Tibial nerve (tissue), 4 donors: ENCODE data around the gene MINDY4. TPM values are rescaled to one million over a fixed set of nuclear protein-coding genes. Genes with fewer than 3 reads are reported as not detected.

Experiments used
- DNase-seq, 2 donors: peaks; one replicate each; pipeline ENCODE4 v3.0.0-alpha.2; 2019; ENCODE audit warnings: low spot score in 2 of 2
- H3K27ac ChIP-seq, 4 donors: fragments of 200-600 bp; sonication (generic) in 3 of 4; one replicate each; pipeline ENCODE4 v1.5.1; 2017 to 2019; ENCODE audit warnings: mild to moderate bottlenecking in 1 of 4
- H3K27me3 ChIP-seq, 2 donors: fragments of 200-600 bp; sonication (generic) in 1 of 2; one replicate each; pipeline versions ENCODE4 v1.5.1 to v1.6.0; 2017 to 2019
- H3K36me3 ChIP-seq, 3 donors: fragments of 200-600 bp; sonication (generic); one replicate each; pipeline ENCODE4 v1.5.1; 2018 to 2019
- H3K4me1 ChIP-seq, 4 donors: fragments of 200-600 bp; sonication (generic) in 3 of 4; one replicate each; pipeline ENCODE4 v1.5.1; 2017 to 2019
- H3K4me3 ChIP-seq, 4 donors: fragments of 200-600 bp; sonication (generic) in 3 of 4; one replicate each; pipeline ENCODE4 v1.5.1; 2017 to 2019; ENCODE audit warnings: mild to moderate bottlenecking in 1 of 4, moderate library complexity in 1 of 4
- H3K9me3 ChIP-seq, 4 donors: fragments of 200-600 bp; sonication (generic) in 3 of 4; one replicate each; pipeline ENCODE4 v1.5.1; 2017 to 2019
- CTCF ChIP-seq, 5 experiments: fragments of 200-600 bp in 3 of 5; fragments of 450-650 bp in 2 of 5; sonication (generic) in 3 of 5; IDR thresholded peaks; one replicate each; pipeline ENCODE4 v1.5.1; 2016 to 2019; ENCODE audit warnings: antibody characterized with exemption in 5 of 5, mild to moderate bottlenecking in 3 of 5, moderate library complexity in 2 of 5
- EP300 ChIP-seq, 2 donors: sonication (generic); formaldehyde crosslinking; IDR thresholded peaks; one replicate each; pipeline ENCODE4 v1.6.1; 2017; ENCODE audit warnings: antibody characterized with exemption in 2 of 2, mild to moderate bottlenecking in 1 of 2
- POLR2A ChIP-seq, 2 donors: fragments of 450-650 bp; IDR thresholded peaks; one replicate each; pipeline ENCODE4 v1.6.1; 2017; ENCODE audit warnings: antibody characterized with exemption in 2 of 2, mild to moderate bottlenecking in 2 of 2, moderate library complexity in 2 of 2
- WGBS, 2 donors: methylation state at CpG; one replicate each; pipeline ENCODE4 v1.1.5; 2018; 5-methylcytosine and 5-hydroxymethylcytosine counted together
- total RNA-seq, 4 donors: library from RNA; depleted of rRNA; stranded (reverse); fragments of >200 nt; gene quantifications; one replicate each; pipeline ENCODE4 v1.1.0, GENCODE V29; 2016

Gene MINDY4
- total RNA-seq, 4 donors from 2014 or later: 17.1 to 21.6 (median 19.9) TPM

- no peak for DNase-seq
- Histone ChIP-seq H3K4me1 (peaks cover 0 to 21% (median 6%) of the 10 kb centered on the region in 4 donors), H3K36me3 (no peaks in the 10 kb centered on the region), H3K9me3 (no peaks in the 10 kb centered on the region), H3K27ac (peak overlapping the region in 3 of 4 donors; percentile 69 to 81 (median 76)), H3K27me3 (no peaks in the 10 kb centered on the region), H3K4me3 (peak overlapping the region; percentile 32 to 97 (median 68))
- WGBS, 2 donors: 3 to 5% methylated on average over 7 to 15 of the region's 15 CpGs
- no peak for TF ChIP-seq EP300 (IDR thresholded peaks at IDR 0.05)
- TF ChIP-seq POLR2A (IDR thresholded peaks at IDR 0.05): no peak
- no peak for TF ChIP-seq CTCF (IDR thresholded peaks at IDR 0.05)
Measured at GRCh38 chr7:30771880-30772425, 736 bp downstream of the MINDY4 start.

GRCh38 chr7:30772984-30773383 lies 1.8 kb downstream of the MINDY4 start:
- peaks cover 0 to 21% (median 6%) of the 10 kb centered on the region in 4 donors for H3K4me1 ChIP-seq
- no peak overlapping the region for H3K27ac ChIP-seq
- H3K9me3 ChIP-seq: no peaks in the 10 kb centered on the region
- H3K27me3 ChIP-seq: no peaks in the 10 kb centered on the region
- TF ChIP-seq EP300 (IDR thresholded peaks at IDR 0.05): no peak
- H3K36me3 ChIP-seq: no peaks in the 10 kb centered on the region
- DNase-seq: no peak
- H3K4me3 ChIP-seq: no peak overlapping the region
- 87 to 89% methylated on average over 6 of the region's 6 CpGs for WGBS, 2 donors

- Histone ChIP-seq H3K4me1 (peaks cover 0 to 28% (median 6%) of the 10 kb centered on the region in 4 donors), H3K27me3 (no peaks in the 10 kb centered on the region), H3K4me3 (no peak overlapping the region), H3K36me3 (peaks cover 0 to 21% (median 0%) of the 10 kb centered on the region in 3 donors), H3K9me3 (no peaks in the 10 kb centered on the region), H3K27ac (no peak overlapping the region)
- DNase-seq: no peak
- no peak for TF ChIP-seq EP300 (IDR thresholded peaks at IDR 0.05)
- TF ChIP-seq POLR2A (IDR thresholded peaks at IDR 0.05): no peak
- TF ChIP-seq CTCF (IDR thresholded peaks at IDR 0.05): no peak
Measured at GRCh38 chr7:30775992-30776391, 4.8 kb downstream of the MINDY4 start.

GRCh38 chr7:30776971-30777370 lies 5.8 kb downstream of the MINDY4 start:
- H3K36me3 ChIP-seq: peaks cover 0 to 31% (median 0%) of the 10 kb centered on the region in 3 donors
- H3K27me3 ChIP-seq: no peaks in the 10 kb centered on the region
- no peaks in the 10 kb centered on the region for H3K9me3 ChIP-seq
- H3K4me1 ChIP-seq: peaks cover 0 to 25% (median 5%) of the 10 kb centered on the region in 4 donors
- no peak overlapping the region for H3K27ac ChIP-seq
- no peak for TF ChIP-seq POLR2A (IDR thresholded peaks at IDR 0.05)
- no peak for TF ChIP-seq CTCF (IDR thresholded peaks at IDR 0.05)
- TF ChIP-seq EP300 (IDR thresholded peaks at IDR 0.05): no peak
- 64 to 73% methylated on average over 4 of the region's 4 CpGs for WGBS, 2 donors
- DNase-seq: no peak
- no peak overlapping the region for H3K4me3 ChIP-seq

- H3K27ac ChIP-seq: peak overlapping the region in 2 of 4 donors; percentile 51 to 71
- DNase-seq: no peak
- 66 to 76% methylated on average over 15 of the region's 15 CpGs for whole genome bisulfite sequencing, 2 donors
- peaks cover 0 to 12% (median 0%) of the 10 kb centered on the region in 4 donors for H3K4me1 ChIP-seq
- no peaks in the 10 kb centered on the region for H3K9me3 ChIP-seq
- H3K4me3 ChIP-seq: no peak overlapping the region
- H3K36me3 ChIP-seq: peaks cover 0 to 45% (median 0%) of the 10 kb centered on the region in 3 donors
- H3K27me3 ChIP-seq: no peaks in the 10 kb centered on the region
- no peak for TF ChIP-seq CTCF (IDR thresholded peaks at IDR 0.05)
- no peak for TF ChIP-seq POLR2A (IDR thresholded peaks at IDR 0.05)
- no peak for TF ChIP-seq EP300 (IDR thresholded peaks at IDR 0.05)
Measured at GRCh38 chr7:30778255-30779025, 7.2 kb downstream of the MINDY4 start.
